K562 (cell line): ENCODE results near the gene HLCS.

Source experiments
- KLF6 ChIP-seq: fragments of 250-450 bp; sonication (Bioruptor Pico); IDR thresholded peaks from 2 replicates; pipeline ENCODE4 v1.4.0; 2020; ENCODE audit warnings: mild to moderate bottlenecking, moderate library complexity, borderline replicate concordance
- MAFK ChIP-seq: IDR thresholded peaks from 2 replicates; pipeline ENCODE4 v1.6.1; 2011; ENCODE audit warnings: low read length, improper control_type of control experiment
- MTA3 ChIP-seq: fragments of 450-650 bp; formaldehyde crosslinking; IDR thresholded peaks from 2 replicates; pipeline ENCODE4 v1.6.1; 2017; ENCODE audit warnings: mild to moderate bottlenecking, borderline replicate concordance
- TF ChIP-seq, protein P1 (sequence below), 3 experiments: IDR thresholded peaks in 2 of 3; conservative IDR thresholded peaks in 1 of 3; 2 replicates each; pipeline ENCODE4 v1.5.1; 2011 to 2012; ENCODE audit warnings: low read length in 3 of 3, mild to moderate bottlenecking in 3 of 3, control low read depth in 2 of 3, improper control_type of control experiment in 1 of 3, inconsistent platforms in 1 of 3, low read depth in 1 of 3, mixed read lengths in 1 of 3, moderate library complexity in 1 of 3; ENCODE audit not compliant: insufficient read depth in 2 of 3
- TF ChIP-seq, protein P2 (sequence below): sonication (generic); formaldehyde crosslinking; IDR thresholded peaks from 2 replicates; pipeline ENCODE4 v1.4.0; 2020; ENCODE audit warnings: mild to moderate bottlenecking, missing genetic modification reagents

DNA sequence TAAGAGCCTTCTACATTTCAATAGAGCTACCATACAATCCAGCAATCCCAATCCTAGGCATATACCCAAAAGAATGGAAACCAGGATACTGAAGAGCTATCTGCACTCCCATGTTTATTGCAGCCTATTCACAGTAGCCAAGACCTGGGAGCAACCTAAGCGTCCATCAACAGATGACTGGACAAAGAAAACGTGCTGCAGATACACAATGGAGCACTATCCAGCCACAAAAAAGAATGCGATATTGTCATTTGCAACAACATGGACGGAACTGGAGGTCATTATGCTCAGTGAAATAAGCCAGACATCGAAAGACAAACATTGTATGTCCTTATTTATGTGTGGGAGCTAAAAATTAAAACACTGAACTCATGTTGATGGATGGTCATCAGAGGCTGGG is 115.3 kb downstream of the HLCS start:
- no peak for TF ChIP-seq KLF6
- TF ChIP-seq, protein P1, sequence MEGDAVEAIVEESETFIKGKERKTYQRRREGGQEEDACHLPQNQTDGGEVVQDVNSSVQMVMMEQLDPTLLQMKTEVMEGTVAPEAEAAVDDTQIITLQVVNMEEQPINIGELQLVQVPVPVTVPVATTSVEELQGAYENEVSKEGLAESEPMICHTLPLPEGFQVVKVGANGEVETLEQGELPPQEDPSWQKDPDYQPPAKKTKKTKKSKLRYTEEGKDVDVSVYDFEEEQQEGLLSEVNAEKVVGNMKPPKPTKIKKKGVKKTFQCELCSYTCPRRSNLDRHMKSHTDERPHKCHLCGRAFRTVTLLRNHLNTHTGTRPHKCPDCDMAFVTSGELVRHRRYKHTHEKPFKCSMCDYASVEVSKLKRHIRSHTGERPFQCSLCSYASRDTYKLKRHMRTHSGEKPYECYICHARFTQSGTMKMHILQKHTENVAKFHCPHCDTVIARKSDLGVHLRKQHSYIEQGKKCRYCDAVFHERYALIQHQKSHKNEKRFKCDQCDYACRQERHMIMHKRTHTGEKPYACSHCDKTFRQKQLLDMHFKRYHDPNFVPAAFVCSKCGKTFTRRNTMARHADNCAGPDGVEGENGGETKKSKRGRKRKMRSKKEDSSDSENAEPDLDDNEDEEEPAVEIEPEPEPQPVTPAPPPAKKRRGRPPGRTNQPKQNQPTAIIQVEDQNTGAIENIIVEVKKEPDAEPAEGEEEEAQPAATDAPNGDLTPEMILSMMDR (IDR thresholded peaks at IDR 0.05 in 2 of 3, conservative IDR thresholded peaks at IDR 0.05 in 1 of 3; ENCODE audit: insufficient read depth in 2 of 3, low read depth in 1 of 3, low read length in 3 of 3): no peak
- TF ChIP-seq MTA3: no peak
- TF ChIP-seq MAFK: no peak
- TF ChIP-seq, protein P2, sequence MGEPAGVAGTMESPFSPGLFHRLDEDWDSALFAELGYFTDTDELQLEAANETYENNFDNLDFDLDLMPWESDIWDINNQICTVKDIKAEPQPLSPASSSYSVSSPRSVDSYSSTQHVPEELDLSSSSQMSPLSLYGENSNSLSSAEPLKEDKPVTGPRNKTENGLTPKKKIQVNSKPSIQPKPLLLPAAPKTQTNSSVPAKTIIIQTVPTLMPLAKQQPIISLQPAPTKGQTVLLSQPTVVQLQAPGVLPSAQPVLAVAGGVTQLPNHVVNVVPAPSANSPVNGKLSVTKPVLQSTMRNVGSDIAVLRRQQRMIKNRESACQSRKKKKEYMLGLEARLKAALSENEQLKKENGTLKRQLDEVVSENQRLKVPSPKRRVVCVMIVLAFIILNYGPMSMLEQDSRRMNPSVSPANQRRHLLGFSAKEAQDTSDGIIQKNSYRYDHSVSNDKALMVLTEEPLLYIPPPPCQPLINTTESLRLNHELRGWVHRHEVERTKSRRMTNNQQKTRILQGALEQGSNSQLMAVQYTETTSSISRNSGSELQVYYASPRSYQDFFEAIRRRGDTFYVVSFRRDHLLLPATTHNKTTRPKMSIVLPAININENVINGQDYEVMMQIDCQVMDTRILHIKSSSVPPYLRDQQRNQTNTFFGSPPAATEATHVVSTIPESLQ (CRISPR knock-in tag): no peak
